ENCODE data around the gene COX17.
A peak's percentile ranks its signal among the peaks of the same experiment; 100 is the strongest.

Gene COX17

DNA sequence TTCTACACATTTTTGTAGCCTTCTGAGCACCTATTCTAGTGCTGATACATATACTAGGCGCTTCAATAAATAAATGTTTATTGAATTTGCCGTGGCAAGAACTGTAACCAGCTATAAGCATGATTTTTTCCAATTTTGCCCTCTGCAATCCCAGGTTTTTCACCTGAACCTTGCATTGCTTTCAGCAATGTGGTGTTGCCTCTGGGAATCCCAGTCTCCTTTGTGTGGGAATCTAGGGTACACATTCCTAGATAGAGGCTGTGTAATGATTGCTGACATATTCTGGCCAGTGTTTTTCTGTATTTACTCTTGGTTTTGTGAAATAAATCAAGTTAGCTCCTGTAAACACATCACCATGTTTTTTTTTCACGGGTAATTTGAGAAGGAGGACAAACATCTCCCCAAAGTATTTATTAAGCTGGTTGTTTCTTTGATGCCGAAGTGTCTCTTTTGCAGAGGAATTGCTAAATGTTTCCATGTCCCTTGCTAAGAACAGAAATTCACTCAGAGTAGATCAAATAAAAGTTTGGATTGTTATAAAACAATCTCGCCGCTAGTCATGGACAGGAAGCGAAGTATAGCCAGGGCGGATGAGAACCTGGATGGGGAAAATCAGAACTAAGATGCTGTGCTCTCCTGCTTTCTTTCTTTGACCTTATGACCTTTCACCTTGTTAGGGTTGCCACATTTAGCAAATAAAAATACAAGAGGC, 26.8 kb upstream of the COX17 start:
- TF ChIP-seq, protein P1, sequence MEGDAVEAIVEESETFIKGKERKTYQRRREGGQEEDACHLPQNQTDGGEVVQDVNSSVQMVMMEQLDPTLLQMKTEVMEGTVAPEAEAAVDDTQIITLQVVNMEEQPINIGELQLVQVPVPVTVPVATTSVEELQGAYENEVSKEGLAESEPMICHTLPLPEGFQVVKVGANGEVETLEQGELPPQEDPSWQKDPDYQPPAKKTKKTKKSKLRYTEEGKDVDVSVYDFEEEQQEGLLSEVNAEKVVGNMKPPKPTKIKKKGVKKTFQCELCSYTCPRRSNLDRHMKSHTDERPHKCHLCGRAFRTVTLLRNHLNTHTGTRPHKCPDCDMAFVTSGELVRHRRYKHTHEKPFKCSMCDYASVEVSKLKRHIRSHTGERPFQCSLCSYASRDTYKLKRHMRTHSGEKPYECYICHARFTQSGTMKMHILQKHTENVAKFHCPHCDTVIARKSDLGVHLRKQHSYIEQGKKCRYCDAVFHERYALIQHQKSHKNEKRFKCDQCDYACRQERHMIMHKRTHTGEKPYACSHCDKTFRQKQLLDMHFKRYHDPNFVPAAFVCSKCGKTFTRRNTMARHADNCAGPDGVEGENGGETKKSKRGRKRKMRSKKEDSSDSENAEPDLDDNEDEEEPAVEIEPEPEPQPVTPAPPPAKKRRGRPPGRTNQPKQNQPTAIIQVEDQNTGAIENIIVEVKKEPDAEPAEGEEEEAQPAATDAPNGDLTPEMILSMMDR (IDR thresholded peaks at IDR 0.05; ENCODE audit: low read depth, low read length, missing control alignments), result no peak
- in situ Hi-C loops (cut with HindIII; ENCODE audit: low sequenced_read_pairs), result no loop called here
- H3K4me3 ChIP-seq (ENCODE audit: low read depth, low read length), result no peak overlapping the region
- no peak for DNase-seq (ENCODE audit: low read depth)

DNA sequence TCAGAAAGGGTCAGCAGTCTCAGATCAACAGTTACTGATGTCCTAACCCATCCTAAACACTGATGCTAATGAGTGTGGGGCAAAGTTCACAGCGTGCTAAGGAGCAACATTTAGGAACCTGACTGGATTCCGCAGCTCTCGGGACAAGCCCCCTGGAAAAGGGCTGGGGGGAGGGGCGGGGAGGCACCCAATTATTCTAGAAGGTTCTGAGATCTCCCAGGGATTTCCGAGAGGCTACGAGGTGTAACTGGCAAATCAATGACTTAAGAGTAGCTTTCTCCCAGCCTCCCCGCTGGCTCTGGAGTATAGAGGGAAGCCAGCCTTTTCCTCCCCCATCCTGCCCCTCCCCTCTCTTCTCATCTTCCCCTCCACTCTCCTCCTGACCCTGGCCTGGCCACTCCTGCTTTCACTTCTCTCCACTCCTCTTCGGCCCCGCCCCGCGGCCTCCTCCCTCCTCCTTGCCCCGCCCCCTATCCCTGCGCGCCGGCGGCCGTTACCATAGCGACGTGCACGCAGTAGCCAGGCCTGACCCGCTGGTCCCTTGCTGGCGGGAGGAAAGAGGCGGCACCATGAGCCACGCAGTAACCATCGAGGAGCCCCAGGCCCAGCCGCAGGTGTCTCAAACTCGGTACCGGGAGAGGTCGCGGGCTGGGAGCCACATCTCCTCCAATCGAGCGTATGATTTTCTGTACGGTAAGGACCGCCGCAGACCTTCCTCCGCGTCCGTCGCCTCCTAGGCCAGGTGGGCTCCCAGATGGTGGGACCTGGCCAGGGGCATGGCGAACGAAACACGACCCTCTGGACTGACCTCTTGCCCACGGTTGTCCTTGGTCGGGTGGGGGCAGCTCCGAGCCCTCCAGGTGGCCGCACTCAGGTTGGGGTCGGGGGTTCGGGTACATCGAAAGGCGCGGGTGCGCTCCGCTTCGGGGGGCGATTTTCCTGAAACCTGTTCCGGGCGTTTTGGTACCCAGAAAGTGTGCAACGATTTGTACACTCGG, 25.6 kb upstream of the COX17 start, which contains the start of gene CFAP91:
Gene CFAP91, plus strand, starts transcription at position 493 of the 998 bp plus-strand sequence. Its CDS starts 77 bp downstream, at position 570.
- in situ Hi-C loops (cut with HindIII; ENCODE audit: low sequenced_read_pairs), result no loop called here
- peak; percentile 64 for DNase-seq (ENCODE audit: low read depth)
- H3K4me3 ChIP-seq (ENCODE audit: low read depth, low read length), result peak within 1 kb of the TSS; percentile 56
- TF ChIP-seq, protein P1 (IDR thresholded peaks at IDR 0.05; ENCODE audit: low read depth, low read length, missing control alignments), result no peak

DNA sequence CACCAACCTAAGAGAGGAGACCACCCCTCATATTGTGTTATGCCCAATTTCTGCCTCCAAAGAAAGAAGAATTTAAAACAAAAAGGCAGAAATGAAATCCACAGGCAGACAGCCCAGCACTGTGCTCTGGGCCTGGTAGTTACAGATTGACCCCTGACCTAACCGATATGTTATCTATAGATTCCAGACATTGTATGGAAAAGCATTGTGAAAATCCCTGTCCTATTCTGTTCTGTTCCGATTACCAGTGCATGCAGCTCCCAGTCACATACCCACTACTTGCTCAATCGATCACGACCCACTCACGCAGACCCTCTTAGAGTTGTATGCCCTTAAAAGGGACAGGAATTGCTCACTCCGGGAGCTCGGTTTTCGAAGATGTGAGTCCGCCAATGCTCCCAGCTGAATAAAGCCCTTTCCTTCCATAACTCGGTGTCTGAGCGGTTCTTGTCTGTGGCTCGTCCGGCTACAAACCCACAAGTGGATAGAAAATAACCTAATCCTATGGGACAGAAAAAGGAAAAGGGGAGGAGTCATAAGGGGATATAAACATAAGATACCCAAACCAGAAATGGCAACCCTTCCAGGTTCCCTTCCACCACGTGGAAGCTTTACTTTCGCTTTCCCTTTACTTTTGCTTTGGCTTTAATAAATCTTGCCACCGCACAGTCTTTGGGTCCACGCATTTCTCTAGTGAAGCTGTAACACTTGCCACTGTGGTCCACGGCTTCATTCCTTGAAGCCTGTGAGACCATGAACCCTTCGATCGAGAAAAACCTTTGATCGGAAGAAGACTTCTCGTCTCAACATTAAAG, 23.9 kb upstream of the COX17 start:
- no peak overlapping the region for H3K4me3 ChIP-seq (ENCODE audit: low read depth, low read length)
- TF ChIP-seq, protein P1 (IDR thresholded peaks at IDR 0.05; ENCODE audit: low read depth, low read length, missing control alignments), result no peak
- in situ Hi-C loops (cut with HindIII; ENCODE audit: low sequenced_read_pairs), result no loop called here
- no peak for DNase-seq (ENCODE audit: low read depth)

DNA sequence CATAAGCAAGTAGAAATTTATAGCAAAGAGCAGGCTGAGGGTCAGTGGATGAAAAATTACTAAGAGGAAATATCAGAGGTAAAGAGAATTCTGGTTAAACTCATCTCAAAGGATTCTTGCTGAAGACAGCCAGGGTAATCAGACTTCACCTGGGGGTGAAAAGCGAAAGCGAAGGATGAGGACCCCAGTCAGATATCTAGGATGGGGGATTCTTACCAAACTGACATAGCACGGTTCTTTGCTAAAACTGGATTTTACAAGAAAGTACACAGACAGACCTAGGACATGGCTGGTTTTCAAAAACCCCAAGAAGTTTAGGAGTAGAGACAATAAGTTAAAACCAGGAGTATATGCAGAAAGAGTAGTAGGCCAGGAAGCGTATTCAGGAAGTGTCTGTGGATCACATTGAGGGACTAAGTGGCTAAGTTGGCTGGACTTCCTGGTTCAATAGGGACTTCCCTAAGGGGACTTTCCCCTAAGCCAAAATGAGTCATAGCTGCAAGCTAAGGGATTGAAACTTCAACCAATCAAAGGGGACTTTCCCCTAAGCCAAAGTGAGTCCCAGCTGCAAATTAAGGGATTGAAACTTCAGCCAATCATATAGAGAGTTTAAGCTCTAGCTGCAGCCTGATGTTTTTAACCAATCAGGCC, 23.2 kb upstream of the COX17 start:
- no peak for DNase-seq (ENCODE audit: low read depth)
- H3K4me3 ChIP-seq (ENCODE audit: low read depth, low read length), result no peak overlapping the region
- in situ Hi-C loops (cut with HindIII; ENCODE audit: low sequenced_read_pairs), result no loop called here
- TF ChIP-seq, protein P1 (IDR thresholded peaks at IDR 0.05; ENCODE audit: low read depth, low read length, missing control alignments), result no peak

DNA sequence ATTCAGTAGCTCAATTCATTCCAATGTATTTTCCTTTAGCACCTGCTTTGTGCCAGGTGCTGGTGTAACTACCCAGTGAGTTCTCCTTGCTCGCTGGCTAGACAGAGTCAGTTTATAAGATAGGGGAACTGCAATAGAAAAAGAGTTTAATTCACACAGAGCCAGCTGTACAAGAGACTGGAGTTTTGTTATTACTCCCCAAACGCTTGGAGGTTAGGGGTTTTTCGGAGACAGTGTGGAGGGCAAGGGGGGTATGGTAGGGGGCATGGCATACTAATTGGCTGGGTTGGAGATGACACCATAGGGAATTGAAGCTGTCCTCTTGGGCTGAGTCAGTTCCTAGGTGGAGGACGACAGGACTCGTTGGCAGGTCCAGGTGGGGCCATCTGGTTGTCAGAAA, 20.2 kb upstream of the COX17 start:
- no peak for DNase-seq (ENCODE audit: low read depth)
- in situ Hi-C loops (cut with HindIII; ENCODE audit: low sequenced_read_pairs), result no loop called here
- TF ChIP-seq, protein P1 (IDR thresholded peaks at IDR 0.05; ENCODE audit: low read depth, low read length, missing control alignments), result no peak
- H3K4me3 ChIP-seq (ENCODE audit: low read depth, low read length), result no peak overlapping the region
